Fibroblast of skin of abdomen (primary cell): Measurements from ENCODE around the gene IGSF22. TPM values are rescaled to one million over a fixed set of nuclear protein-coding genes. Genes with fewer than 3 reads are reported as not detected.
A peak's percentile ranks its signal among the peaks of the same experiment; 100 is the strongest.

Source experiments
- DNase-seq: peaks from one replicate; pipeline ENCODE4 v3.0.0-alpha.2; 2013
- polyA plus RNA-seq, 2 experiments: library from polyadenylated mRNA; unstranded; fragments of 120-200 nt; gene quantifications; one replicate each; pipeline ENCODE4 v1.2.1, GENCODE V29; 2013; ENCODE audit not compliant: insufficient read length in 2 of 2

IGSF22 gene
- 0.28 TPM for polyA plus RNA-seq (2013, experiment 1 of 2; ENCODE audit: insufficient read length)
- polyA plus RNA-seq (2013, experiment 2 of 2; ENCODE audit: insufficient read length), result 0.36 TPM

DNA sequence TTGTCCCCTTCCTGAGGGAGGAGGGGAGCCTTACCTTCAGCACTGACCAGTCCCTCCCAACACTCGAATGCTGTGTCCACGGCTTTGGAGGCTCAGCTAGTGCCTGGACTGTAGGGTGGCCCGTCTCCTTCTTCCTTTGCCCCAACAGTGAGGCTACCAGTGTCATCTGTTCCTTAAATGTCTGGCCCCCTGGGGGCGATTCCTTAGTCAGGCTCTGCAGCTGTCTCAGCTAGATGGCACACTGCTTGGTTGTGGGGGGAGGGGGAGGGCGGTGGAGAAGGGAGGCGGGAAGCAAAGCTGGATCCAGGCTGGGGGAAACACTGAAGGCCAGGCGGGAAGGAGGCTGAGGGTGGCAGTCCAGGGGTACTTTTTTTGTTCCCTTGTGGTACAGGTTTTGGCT lies at the start of gene IGSF22:
Gene IGSF22 (minus strand): TSS at position 149 of the 400 bp plus-strand sequence. CDS start 1,952 bp downstream, outside the sequence.
- DNase-seq, result no peak

DNA sequence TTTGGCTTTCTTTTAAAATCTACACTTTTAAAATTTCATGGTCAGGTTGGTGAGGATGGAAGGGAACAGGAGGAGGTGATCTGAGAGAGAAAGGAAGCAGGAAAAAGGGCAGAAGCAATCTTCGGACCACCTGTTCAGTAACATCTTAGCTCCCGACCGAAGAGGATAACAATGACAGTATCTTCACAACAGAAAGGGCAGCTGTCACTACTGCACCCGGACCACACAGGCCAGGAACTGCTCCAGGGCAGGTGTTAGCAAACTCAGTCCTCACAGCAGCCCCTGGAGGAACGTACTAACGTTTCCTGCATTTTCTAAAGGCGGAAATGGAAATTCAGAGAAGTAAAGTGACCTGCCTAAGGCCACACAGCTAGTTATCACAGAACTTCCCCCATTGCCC lies 48.8 kb upstream of the IGSF22 start:
- no peak for DNase-seq

DNA sequence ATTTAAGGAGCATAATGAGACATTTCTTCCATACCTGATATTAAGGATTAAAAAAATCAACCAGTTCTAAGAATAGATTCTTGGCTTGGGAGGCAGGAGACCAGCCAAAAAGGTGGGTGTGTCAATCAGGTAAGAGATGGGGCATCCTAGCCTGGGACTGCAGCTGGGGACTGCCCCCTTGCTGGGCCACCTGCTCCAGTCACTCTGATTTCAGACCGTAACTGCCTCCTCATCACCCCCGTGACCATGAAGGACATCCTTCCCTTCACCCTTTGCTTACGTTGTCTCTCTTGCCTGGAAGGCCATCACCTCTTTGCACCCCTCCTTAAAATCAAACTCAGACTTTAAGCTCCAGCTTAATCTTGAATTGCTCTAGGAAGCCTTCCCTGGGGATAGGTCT lies 47.7 kb upstream of the IGSF22 start:
- DNase-seq, result no peak

DNA sequence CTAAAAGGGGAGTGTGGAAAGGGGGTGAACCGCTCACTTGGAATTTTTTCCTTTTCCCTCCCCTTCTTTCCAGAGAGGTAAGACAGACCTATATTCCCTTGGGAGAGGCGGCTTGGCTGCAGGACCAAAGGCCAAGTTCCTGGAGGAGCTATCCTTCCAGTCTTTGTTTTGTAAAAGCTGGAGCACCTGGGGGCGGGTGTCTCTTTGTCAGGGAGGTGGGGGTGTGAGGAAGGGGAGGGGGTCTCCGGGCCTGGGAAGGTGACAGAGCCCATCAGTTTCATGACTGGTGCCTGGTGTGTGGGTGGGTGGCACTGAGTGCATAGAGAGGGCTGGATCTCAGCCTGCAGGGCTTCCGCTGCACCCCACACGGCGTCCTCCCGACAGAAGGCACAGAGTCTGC lies 47.1 kb upstream of the IGSF22 start:
- DNase-seq, result no peak

DNA sequence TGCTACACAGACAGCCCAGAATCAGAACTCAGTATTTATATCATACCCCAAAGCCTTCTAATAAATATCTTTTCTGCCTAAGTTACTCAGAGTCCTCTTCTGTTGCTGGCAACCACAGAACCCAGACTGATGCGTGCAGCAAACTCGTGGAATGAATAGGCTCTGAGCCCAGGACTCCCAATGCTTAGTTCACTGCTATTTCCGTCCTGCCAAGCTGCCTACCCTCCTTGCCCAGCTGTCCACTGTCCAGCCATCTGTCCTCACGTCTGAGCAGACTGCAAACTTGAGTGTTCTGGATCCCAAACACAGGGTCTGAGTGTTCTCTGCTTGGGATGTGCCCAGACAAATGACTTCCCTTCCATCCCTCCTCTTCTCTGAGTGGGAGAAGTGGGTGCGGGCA lies 46.2 kb upstream of the IGSF22 start:
- no peak for DNase-seq

DNA sequence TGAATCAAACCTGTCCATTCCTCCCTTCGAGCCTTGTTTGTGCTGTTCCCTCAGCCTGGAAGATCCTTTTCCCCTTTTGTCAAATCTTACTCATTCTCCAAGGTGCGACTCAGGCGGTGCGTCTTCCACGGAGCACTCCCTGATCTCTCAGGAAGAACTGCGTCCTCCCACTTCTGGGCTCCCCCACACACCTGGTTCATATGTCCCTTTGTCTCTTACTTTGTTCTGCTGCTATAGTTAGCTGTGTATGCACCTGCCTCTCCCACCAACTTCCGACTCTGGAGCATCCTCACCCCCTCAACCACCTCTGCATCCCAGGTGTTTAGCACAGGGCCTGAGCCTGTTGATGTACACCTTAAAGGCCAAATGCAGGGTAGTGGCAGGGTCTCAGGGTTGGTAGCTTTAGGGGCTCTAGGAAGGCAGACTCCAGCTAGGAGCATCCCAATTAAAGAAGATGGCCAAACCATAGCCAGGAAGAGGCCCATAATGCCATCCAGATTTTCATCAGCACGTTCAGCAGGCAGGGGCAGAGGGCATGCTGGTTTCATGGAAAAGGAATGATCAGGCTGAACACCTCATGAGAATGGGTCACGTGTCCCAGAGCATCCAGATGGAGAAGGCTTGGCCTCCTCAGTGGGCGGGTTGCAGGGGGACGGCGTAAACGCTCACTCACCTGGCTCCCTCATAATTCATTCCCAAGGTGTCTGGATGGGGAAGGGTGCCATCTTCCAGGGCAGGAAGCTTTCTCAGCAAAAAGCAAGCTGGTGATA lies 45.5 kb upstream of the IGSF22 start:
- no peak for DNase-seq

DNA sequence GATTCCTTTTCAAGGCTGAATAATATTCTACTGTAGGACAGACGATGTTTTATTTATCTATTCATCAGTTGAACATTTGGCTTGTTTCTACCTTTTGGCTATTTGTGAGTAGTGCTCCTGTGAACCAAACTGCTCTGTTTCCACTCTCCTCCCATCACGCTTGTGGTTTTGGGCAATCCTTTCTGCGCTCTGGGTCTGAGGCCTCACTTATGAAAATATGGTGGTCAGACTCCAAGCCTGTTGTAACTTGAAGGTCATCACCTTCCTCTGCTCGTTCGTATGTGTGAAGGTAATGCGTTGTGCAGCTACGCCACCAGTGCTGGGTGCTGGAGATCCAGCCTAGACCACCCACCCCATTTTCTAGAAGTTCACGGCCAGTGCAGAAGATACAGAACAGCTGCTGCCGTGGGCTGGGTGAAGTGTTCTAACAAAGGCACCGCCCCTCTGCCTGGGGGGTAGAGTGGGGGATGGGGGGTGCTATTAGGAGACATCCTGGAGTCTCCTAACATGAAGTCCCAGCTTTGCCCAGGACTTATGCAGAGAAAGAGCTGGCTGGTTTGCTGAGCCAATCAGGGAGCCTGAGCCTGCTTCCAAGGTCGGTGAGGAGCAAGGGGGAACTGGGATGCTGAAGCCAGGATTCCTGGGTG lies 44.6 kb upstream of the IGSF22 start:
- no peak for DNase-seq

DNA sequence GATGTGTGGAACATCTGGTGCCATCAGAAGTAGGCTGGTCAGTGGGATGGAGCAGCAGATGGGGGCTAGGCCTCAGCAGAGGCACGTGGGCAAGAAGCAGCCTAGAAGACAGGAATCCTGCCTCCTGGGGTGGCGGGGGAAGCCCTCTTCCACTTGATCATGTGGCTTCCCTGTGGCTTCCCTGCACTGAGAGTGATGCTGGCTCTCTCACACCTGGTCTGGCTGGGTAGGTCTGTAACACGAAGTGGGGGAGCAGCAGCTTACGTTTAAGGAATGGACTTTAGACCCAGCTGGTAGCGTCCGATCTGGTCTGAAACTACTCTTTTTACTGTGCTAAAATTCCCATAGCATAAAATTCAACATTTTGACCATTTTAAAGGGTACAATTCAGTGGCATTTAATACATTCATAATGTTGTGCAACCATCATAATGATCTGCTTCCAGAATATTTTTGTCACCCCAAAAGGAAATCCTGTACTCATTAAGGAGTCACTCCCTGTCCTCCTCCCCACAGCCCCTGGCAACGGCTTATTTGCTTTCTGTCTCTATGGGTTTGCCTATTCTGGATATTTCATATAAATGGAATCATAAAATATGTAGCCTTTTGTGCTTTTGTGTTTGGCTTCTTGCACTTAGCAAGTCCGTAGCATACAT lies 43.9 kb upstream of the IGSF22 start:
- DNase-seq, result no peak

DNA sequence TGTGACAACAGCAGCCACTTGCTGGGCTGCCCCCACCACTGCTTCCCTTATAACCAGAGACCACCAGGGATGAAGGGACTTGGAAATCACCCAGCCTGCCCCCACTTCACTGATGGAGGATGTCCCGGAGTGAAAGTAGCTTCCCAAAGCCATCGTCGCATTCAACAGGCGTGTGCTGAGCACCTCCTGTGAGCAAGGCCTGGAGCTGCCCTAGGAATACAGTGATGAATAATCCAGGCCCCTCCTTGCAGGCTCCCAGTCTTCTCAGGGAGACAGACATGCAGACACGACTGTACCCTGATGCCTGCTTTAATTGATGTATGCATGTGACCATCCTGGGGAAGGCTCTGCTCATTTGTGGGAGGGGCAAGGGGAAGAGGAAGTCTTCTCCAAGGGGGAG lies 43.0 kb upstream of the IGSF22 start:
- DNase-seq, result no peak

DNA sequence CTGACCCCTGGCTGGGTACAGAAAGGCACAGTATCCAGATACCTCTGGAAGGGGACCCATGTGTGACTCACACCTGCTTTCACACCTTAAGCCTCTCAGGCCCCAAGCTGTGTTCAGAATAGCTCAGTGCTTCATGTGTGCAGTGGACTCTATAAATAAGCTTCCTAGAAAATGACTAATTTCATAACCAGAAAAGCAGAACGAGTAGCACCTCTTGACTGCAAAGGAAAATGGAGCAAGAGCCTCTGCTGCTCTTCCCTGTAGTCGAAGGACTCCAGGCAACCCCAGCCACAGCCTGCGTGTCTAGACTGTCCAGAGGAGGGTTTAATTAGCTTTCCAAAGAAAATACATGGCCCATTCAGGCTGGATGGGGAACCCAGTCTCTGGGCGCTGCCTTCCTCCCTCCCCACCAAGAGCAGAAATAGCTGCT lies 42.5 kb upstream of the IGSF22 start:
- DNase-seq, result no peak

DNA sequence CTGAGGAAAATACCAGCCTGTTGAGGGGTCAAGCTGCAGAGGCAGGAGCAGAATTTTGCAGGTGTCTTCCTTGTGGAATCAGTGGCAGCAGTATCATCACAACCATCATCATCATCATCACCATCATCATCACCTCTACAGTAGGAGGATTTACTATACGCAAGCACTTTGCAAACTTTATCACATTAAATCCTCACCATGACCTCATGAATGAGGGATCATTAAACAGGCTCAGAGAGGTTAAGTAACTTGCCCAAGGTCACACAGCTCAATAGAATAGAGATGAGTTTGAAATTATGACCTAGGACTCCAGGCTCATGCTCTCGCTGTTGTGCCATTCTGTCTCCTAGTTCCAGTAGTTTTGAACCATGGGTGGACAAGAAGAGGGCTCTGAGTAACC lies 40.0 kb upstream of the IGSF22 start:
- no peak for DNase-seq

DNA sequence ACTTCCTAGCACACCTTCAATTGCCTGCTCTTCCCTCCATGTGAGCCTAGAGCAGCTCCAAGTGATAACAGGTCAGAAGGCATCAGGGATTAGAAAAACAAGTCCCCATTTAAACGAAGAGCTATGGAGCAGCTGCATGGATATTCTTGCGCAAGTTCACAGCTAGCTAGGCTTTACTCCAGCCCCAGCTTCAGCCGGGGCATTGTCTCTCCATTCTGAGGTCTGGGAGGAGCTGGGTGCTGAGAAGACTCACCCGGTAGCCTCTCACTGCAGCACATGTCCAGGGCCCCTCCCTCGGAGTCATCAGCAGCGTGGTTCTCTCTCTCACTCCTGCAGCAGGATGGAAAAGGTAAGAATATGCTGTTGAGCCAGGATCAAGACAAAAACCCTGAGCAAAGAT lies 39.6 kb upstream of the IGSF22 start:
- no peak for DNase-seq

DNA sequence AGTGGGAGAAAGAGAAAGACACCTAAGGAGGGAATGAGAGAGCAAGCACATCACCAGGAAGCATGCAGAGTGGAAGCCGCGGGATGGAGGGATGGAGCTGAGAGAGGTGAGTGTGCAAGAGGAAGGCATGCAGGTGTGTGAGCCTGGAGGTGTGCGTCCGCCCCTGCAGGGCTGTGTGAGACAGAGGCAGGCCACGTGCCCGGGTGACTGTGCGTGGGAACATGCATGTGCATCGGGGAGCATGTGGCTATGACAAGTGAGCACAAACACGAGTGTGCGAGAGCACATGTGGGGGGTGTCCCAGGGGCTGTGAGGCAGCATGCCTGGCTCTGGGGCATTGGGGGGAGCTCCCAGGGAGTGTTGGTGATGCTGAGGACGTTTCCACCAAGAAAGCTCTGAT lies 35.8 kb upstream of the IGSF22 start:
- DNase-seq, result no peak

DNA sequence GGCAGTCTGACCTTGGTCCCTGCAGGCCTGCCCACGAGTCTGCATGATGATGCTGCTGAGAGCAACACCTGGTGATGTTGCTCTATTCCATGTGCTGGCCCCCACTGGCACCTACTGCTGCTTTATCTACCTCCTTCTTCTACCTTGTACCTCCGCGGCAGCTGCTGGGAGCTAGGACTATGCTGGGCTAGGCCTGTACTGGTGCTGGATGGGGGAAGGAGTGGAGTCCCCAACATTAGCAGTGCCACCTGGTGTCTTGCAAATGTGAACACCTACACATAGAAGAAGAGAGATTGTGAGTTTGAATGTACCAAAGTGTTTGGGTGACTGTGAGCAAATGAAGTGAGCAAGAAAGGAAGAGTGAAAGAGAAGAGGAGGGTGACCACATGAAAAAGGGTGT lies 35.2 kb upstream of the IGSF22 start:
- no peak for DNase-seq

DNA sequence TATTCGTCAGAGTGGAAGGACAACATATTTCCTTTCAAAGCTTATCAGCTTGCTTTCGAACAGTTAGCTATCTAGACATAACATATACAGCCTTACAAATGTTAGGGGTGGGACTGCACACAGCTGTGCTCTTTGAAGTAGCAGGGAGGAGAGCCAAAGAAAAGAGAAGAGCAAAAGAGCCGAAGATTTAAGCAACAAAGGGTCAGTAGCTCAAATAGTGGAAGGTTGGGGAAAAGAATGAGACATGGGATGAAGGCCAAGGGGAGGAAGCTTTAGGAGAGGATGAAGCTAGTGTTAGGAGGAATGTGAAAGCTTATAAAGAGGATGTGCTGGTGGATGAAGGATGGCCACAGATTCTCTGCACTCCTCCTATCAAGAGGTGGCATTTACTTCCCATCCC lies 31.8 kb upstream of the IGSF22 start:
- DNase-seq, result peak; percentile 10

DNA sequence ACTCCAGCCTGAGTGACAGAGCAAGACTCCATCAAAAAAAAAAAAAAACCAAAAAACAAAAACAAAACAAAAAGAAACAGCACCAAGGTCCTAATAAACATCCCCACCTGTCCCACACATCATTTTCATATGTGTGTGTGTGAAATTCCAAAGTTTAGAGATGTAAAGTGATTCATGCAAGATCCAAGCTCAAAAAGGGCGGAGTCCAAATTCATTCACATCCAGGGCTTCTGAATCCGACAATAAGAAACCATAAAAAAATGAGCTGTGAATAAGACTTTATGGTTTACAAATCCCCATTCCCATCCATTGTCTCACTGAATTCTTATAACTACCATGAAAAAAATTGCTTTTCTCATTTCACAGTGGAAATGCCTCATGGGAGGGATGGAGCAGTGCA lies 30.9 kb upstream of the IGSF22 start:
- DNase-seq, result no peak

DNA sequence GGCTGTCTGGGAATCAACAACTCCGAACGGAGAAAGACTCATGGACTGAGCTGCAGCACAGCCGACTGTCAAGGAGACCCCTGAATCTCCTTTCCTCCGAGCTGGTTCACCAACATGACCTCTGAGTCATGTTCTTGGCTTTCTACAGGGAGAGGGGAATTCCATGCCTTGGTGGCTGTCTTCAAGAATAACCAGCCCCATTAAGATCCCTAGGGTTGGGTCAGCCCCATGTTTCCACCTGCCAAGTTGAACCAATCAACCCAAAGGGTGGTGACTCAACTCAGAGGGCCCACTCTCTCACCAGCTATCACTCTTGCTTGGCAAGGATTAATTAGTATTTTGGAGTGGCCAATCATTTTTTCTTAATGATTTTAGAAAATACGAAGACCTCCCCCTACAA lies 28.3 kb upstream of the IGSF22 start:
- no peak for DNase-seq

DNA sequence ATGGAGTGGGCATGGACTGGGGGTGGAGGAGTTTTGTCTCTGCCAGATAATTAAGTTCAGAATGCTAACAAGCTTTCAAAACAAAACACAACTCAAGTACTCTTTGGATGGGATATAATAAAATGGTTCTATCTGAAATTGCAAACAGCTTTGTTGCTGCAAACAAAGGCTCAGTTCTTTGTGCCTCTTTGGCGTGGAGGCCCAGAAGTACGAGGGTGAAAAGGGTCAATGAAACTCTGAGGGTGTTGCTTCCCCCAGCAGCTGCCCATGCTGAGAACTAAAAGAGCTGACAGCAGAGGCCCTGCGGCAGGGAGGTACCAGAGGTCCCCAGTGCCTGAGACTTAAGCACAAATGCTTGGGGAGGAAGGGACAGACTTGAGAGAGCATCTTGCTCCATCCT lies 26.5 kb upstream of the IGSF22 start:
- no peak for DNase-seq

DNA sequence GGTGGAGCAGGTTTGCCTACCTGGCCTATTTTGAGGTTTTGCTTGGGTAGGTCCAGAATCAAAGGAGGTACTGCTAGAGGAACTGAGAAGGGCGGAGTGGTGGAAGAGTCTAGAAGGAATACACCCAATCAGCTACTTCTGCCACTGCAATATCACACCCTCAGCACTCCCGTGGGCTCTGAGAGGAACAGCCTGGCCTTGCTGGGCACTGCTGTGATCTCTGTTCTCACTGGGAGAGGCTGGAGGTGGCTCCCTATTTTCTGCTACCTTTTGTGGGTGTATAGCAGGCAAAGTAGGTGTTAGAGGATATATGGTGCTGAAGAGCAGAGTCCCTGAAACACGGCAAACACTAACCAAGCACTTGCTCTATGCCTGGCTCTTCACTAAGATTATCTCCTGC lies 25.0 kb upstream of the IGSF22 start:
- no peak for DNase-seq

DNA sequence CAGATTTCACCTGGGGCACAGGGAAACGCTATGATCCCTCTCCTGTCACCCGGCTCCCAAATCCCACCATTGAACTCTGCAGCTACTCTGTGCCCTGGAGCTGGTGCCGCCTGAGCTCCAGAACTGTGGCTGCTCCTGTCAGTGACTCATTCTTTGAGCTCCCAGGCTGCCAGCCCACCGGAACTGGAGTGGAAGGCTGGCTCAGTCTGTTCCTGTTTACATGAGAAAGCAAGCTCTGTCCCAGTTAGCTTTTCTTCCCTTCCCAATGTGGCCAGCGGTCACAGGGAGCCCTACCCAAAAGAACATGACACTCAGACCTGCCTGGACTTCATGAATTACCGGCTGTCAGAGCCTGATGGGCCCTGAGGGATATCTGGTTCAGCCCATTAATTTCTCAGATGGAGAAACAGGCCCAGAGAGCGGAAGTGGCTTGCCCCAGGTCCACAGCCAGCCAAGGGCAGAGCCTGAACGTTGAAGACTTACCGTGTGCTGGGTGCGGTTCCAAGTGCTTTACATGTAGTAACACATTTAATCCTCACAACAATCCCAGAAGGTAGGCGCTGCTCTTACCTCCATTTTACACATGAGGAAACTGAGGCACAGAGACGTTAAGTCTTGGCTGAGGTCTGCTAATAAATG lies 23.8 kb upstream of the IGSF22 start:
- DNase-seq, result peak; percentile 52

DNA sequence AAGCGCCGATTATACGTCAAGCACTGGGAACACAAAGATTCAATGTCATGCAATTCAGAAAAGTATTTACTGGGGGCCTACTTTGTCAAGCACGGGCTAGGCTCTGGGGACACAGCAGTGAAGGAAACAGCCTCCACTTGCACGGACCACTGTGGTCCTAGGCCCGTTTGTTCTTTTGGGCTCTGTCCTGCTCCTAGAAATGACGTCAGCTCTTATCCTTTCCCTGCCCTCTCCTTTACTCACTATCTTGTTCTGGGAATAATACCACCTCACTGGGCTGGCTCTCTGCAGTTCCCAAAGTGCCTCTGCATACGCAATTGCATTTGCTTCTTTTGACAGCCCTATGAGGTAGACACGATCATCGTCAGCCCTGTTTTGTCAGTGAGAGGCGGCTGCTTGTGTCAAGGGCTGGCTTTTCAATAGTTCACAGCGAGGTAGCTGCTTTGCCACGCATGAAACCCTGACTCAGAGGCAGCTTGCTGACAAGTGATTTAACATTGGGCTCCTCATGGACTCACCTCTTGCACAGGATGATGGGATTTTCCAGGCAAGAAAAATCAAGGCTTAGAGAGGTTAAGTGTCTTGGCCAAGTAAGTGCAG lies 22.9 kb upstream of the IGSF22 start:
- DNase-seq, result no peak

DNA sequence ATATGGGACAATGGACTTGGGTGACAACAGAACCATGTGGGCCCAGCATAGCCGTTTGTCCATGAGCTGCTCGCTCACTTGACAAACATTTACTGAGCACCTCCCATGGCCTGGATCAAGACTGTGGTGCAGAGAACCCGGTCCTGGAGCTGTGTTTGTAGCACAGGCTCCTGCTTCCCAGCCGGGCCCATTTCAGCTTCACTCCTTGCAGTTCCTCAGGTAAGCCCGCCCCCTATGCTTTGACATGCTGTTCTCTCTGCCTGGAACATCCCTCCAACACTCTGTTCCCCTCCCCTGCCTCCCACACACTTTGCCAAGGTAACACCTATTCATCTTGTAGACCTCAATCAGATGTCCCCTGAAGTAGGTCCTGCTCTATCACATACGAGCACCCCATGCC lies 19.3 kb upstream of the IGSF22 start:
- DNase-seq, result no peak
